HEK293 (cell line): ENCODE data around the gene CTXN2.

Experiments
- CTCF ChIA-PET: fragments of 350-600 bp; formaldehyde crosslinking; extraction: SDS; loops from one replicate; lab custom pipeline; 2021; ENCODE audit warnings: antibody characterized with exemption; lab: Yijun Ruan, JAX
- POLR2A ChIA-PET: fragments of 300-600 bp; formaldehyde crosslinking; extraction: SDS; loops from one replicate; lab custom pipeline; 2020; ENCODE audit warnings: antibody characterized with exemption, inconsistent platforms; lab: Yijun Ruan, JAX
- H3K27ac ChIP-seq: fragments of 200-500 bp; sonication (Bioruptor generic); 2 replicates; pipeline ENCODE4 v1.5.1; 2014; ENCODE audit warnings: low read depth, low read length, control low read depth, inconsistent platforms; ENCODE audit errors: extremely low read depth
- H3K36me3 ChIP-seq, 2 experiments: fragments of 200-500 bp in 1 of 2; sonication (Bioruptor generic) in 1 of 2; 1 replicate in 1 of 2; 2 replicates in 1 of 2; pipeline ENCODE4 v1.5.1; 2014 to 2017; ENCODE audit warnings: inconsistent platforms in 2 of 2, low read length in 2 of 2; ENCODE audit not compliant: control insufficient read depth in 2 of 2, insufficient read depth in 1 of 2
- H3K4me1 ChIP-seq: fragments of 200-500 bp; sonication (Bioruptor generic); 2 replicates; pipeline ENCODE4 v1.5.1; 2014; ENCODE audit warnings: mild to moderate bottlenecking, low read length, inconsistent platforms; ENCODE audit not compliant: control insufficient read depth, insufficient read depth
- H3K4me3 ChIP-seq: 2 replicates; pipeline ENCODE4 v1.5.1; 2011; ENCODE audit warnings: low read depth, mild to moderate bottlenecking, control low read depth, low read length, moderate library complexity
- H3K9me3 ChIP-seq: fragments of 200-500 bp; sonication (Bioruptor generic); 2 replicates; pipeline ENCODE4 v1.5.1; 2014; ENCODE audit warnings: low read depth, low read length, inconsistent platforms; ENCODE audit not compliant: control insufficient read depth, insufficient read depth
- CTCF ChIP-seq: fragments of 450-650 bp; formaldehyde crosslinking; IDR thresholded peaks from 2 replicates; pipeline ENCODE4 v1.5.1; 2016; ENCODE audit warnings: missing biosample characterization, missing genetic modification characterization
- FEZF1 ChIP-seq: fragments of 450-650 bp; formaldehyde crosslinking; IDR thresholded peaks from 2 replicates; pipeline ENCODE4 v1.5.1; 2016; ENCODE audit warnings: missing biosample characterization, missing genetic modification characterization
- GLI4 ChIP-seq: fragments of 450-650 bp; formaldehyde crosslinking; IDR thresholded peaks from 2 replicates; pipeline ENCODE4 v1.5.1; 2016; ENCODE audit warnings: missing biosample characterization, missing genetic modification characterization
- GLIS1 ChIP-seq: fragments of 450-650 bp; formaldehyde crosslinking; IDR thresholded peaks from 2 replicates; pipeline ENCODE4 v1.5.1; 2016; ENCODE audit warnings: missing biosample characterization, missing genetic modification characterization
- HIC1 ChIP-seq: fragments of 450-650 bp; formaldehyde crosslinking; IDR thresholded peaks from 2 replicates; pipeline ENCODE4 v1.5.1; 2016; ENCODE audit warnings: missing biosample characterization, missing genetic modification characterization
- INSM2 ChIP-seq: fragments of 450-650 bp; formaldehyde crosslinking; IDR thresholded peaks from 2 replicates; pipeline ENCODE4 v1.5.1; 2016; ENCODE audit warnings: missing biosample characterization, missing genetic modification characterization
- YY2 ChIP-seq: fragments of 450-650 bp; formaldehyde crosslinking; IDR thresholded peaks from 2 replicates; pipeline ENCODE4 v1.5.1; 2016; ENCODE audit warnings: missing biosample characterization, missing genetic modification characterization
- ZFHX2 ChIP-seq: fragments of 450-650 bp; formaldehyde crosslinking; conservative IDR thresholded peaks from 2 replicates; pipeline ENCODE4 v1.5.1; 2016; ENCODE audit warnings: missing biosample characterization, missing genetic modification characterization
- ZNF148 ChIP-seq: fragments of 450-650 bp; formaldehyde crosslinking; IDR thresholded peaks from 2 replicates; pipeline ENCODE4 v1.5.0; 2017; ENCODE audit warnings: missing biosample characterization, missing genetic modification characterization, borderline replicate concordance
- ZNF239 ChIP-seq: fragments of 450-650 bp; formaldehyde crosslinking; IDR thresholded peaks from 2 replicates; pipeline ENCODE4 v1.5.1; 2016; ENCODE audit warnings: missing biosample characterization, missing genetic modification characterization
- ZNF280D ChIP-seq: fragments of 450-650 bp; formaldehyde crosslinking; IDR thresholded peaks from 2 replicates; pipeline ENCODE4 v1.5.1; 2016; ENCODE audit warnings: missing biosample characterization, missing genetic modification characterization
- ZNF335 ChIP-seq: fragments of 450-650 bp; formaldehyde crosslinking; conservative IDR thresholded peaks from 2 replicates; pipeline ENCODE4 v1.5.1; 2016; ENCODE audit warnings: missing biosample characterization, missing genetic modification characterization
- ZNF513 ChIP-seq: fragments of 450-650 bp; IDR thresholded peaks from 2 replicates; pipeline ENCODE4 v1.5.1; 2018; ENCODE audit warnings: missing biosample characterization, missing genetic modification characterization
- ZNF555 ChIP-seq: fragments of 450-650 bp; formaldehyde crosslinking; conservative IDR thresholded peaks from 2 replicates; pipeline ENCODE4 v1.5.1; 2017; ENCODE audit warnings: missing biosample characterization, mild to moderate bottlenecking, missing genetic modification characterization, inconsistent platforms
- ZNF571 ChIP-seq: fragments of 450-650 bp; formaldehyde crosslinking; IDR thresholded peaks from 2 replicates; pipeline ENCODE4 v1.5.0; 2017; ENCODE audit warnings: missing biosample characterization, missing genetic modification characterization
- ZNF654 ChIP-seq: fragments of 450-650 bp; formaldehyde crosslinking; IDR thresholded peaks from 2 replicates; pipeline ENCODE4 v1.5.1; 2016; ENCODE audit warnings: low read depth, missing biosample characterization, missing genetic modification characterization
- ZNF704 ChIP-seq: fragments of 450-650 bp; formaldehyde crosslinking; IDR thresholded peaks from 2 replicates; pipeline ENCODE4 v1.5.1; 2016; ENCODE audit warnings: missing biosample characterization, missing genetic modification characterization
- ZNF785 ChIP-seq: fragments of 450-650 bp; formaldehyde crosslinking; IDR thresholded peaks from 2 replicates; pipeline ENCODE4 v1.5.1; 2016; ENCODE audit warnings: missing biosample characterization, missing genetic modification characterization
- ZSCAN4 ChIP-seq: fragments of 450-650 bp; formaldehyde crosslinking; IDR thresholded peaks from 2 replicates; pipeline ENCODE4 v1.5.1; 2017; ENCODE audit warnings: missing biosample characterization, missing genetic modification characterization
- ZXDB ChIP-seq: fragments of 450-650 bp; formaldehyde crosslinking; IDR thresholded peaks from 2 replicates; pipeline ENCODE4 v1.5.1; 2016; ENCODE audit warnings: missing biosample characterization, missing genetic modification characterization

Gene CTXN2

GRCh38 chr15:48250640-48251076, 59.2 kb downstream of the CTXN2 start:
- Histone ChIP-seq H3K4me1 (no peaks in the 10 kb centered on the region), H3K36me3 (no peaks in the 10 kb centered on the region), H3K27ac (no peak overlapping the region), H3K9me3 (no peaks in the 10 kb centered on the region), H3K4me3 (no peak overlapping the region)
- ChIA-PET POLR2A (no interaction called here), CTCF (interaction anchor here (0.5 to 1.0 kb wide), 7 partner anchors 19 to 1054 kb away, joined by 3 read pairs; no protein-coding TSS in a partner anchor)
- TF ChIP-seq ZNF280D: no peak
- peak; percentile 24; the same call in 1 of the 2 replicates for TF ChIP-seq YY2 (tag by site-specific recombination)
- no peak for TF ChIP-seq ZXDB (tag by site-specific recombination)
- TF ChIP-seq HIC1 (tag by site-specific recombination): no peak
- TF ChIP-seq ZNF555 (tag by site-specific recombination): no peak
- TF ChIP-seq ZSCAN4 (tag by site-specific recombination): peak; percentile 79
- TF ChIP-seq ZNF785: no peak
- TF ChIP-seq ZNF335: 0 out of 2 replicates have a peak, but pooled peaks have one; percentile 24
- 0 out of 2 replicates have a peak, but pooled peaks have one; percentile 56 for TF ChIP-seq CTCF (tag by site-specific recombination)
- peak; percentile 82 for TF ChIP-seq ZNF654

GRCh38 chr15:48253172-48253571, 61.7 kb downstream of the CTXN2 start:
- CTCF ChIA-PET: interaction anchor here (0.6 kb wide), 1 partner anchor 32 kb away, joined by 3 read pairs; no protein-coding TSS in a partner anchor
- POLR2A ChIA-PET: no interaction called here
- H3K9me3 ChIP-seq: no peaks in the 10 kb centered on the region
- no peaks in the 10 kb centered on the region for H3K4me1 ChIP-seq
- H3K4me3 ChIP-seq: no peak overlapping the region
- no peaks in the 10 kb centered on the region for H3K36me3 ChIP-seq
- H3K27ac ChIP-seq: no peak overlapping the region
- no peak for TF ChIP-seq ZNF704 (tag by site-specific recombination)
- TF ChIP-seq ZNF148 (tag by site-specific recombination): no peak
- no peak for TF ChIP-seq INSM2
- no peak for TF ChIP-seq FEZF1
- TF ChIP-seq ZNF571 (tag by site-specific recombination): no peak
- no peak for TF ChIP-seq GLI4 (tag by site-specific recombination)
- TF ChIP-seq GLIS1 (tag by site-specific recombination): no peak
- TF ChIP-seq ZFHX2: no peak
- no peak for TF ChIP-seq ZNF513 (tag by site-specific recombination)
- no peak for TF ChIP-seq ZNF239 (tag by site-specific recombination)
